Activated B cell treated with CpG ODN at 0.5 μM for 24 hours (primary cell): ENCODE results near the gene FAM53A. TPM values are rescaled to one million over a fixed set of nuclear protein-coding genes. Genes with fewer than 3 reads are reported as not detected.

Source experiments
- ATAC-seq: fragments of 200-7000 bp; cut with Tn5 transposase; one replicate; pipeline ENCODE4 v1.10.0; 2021; ENCODE audit warnings: low read depth, mild to moderate bottlenecking, moderate library complexity
- CTCF ChIA-PET: fragments of 350-600 bp; sonication (Branson Sonifier 250); formaldehyde crosslinking; loops from one replicate; lab custom pipeline; 2021; ENCODE audit warnings: antibody characterized with exemption; lab: Charles Lee
- POLR2A ChIA-PET: fragments of 350-600 bp; sonication (Branson Sonifier 250); formaldehyde crosslinking; loops from one replicate; lab custom pipeline; 2021; ENCODE audit warnings: antibody characterized with exemption; lab: Charles Lee
- DNase-seq: peaks from one replicate; pipeline ENCODE4 v3.0.0; 2022
- H3K27ac Mint-ChIP-seq: one replicate; pipeline ENCODE4 v1.8.0; 2020; ENCODE audit warnings: mixed read lengths
- H3K27me3 Mint-ChIP-seq: one replicate; pipeline ENCODE4 v1.8.0; 2021; ENCODE audit warnings: mixed read lengths
- H3K36me3 Mint-ChIP-seq: one replicate; pipeline ENCODE4 v1.8.0; 2021; ENCODE audit warnings: low read depth, mixed read lengths
- H3K4me1 Mint-ChIP-seq: one replicate; pipeline ENCODE4 v1.8.0; 2021; ENCODE audit warnings: mixed read lengths
- H3K4me3 Mint-ChIP-seq: one replicate; pipeline ENCODE4 v1.8.0; 2020; ENCODE audit warnings: mild to moderate bottlenecking, mixed read lengths
- H3K9me3 Mint-ChIP-seq: one replicate; pipeline ENCODE4 v1.8.0; 2020; ENCODE audit warnings: mixed read lengths
- CTCF ChIP-seq: fragments of 200-600 bp; IDR thresholded peaks from one replicate; pipeline ENCODE4 v1.8.0; 2022; ENCODE audit warnings: antibody characterized with exemption, mild to moderate bottlenecking
- intact Hi-C: fragments of 100-400 bp; cut with micrococcal nuclease; formaldehyde crosslinking; loops from one replicate; pipeline ENCODE4 v1.15.1; 2024
- total RNA-seq: library from RNA; stranded (reverse); gene quantifications from 2 replicates; pipeline ENCODE4 v1.2.3, GENCODE V29; 2022

FAM53A gene
- total RNA-seq, 1 donor from 2014 or later: 1.2 TPM

GRCh38 chr4:1600811-1601532, 83.1 kb downstream of the FAM53A start:
- intact Hi-C loops: no loop called here
- TF ChIP-seq CTCF: no peak
- Mint-ChIP-seq H3K27ac (no peak overlapping the region), H3K36me3 (no peaks in the 10 kb centered on the region), H3K4me1 (no peaks in the 10 kb centered on the region), H3K4me3 (no peak overlapping the region), H3K9me3 (peaks cover 2% of the 10 kb centered on the region), H3K27me3 (peaks cover 2% of the 10 kb centered on the region)
- DNase-seq (no peak), ATAC-seq (no peak)
- ChIA-PET CTCF (no interaction called here), POLR2A (no interaction called here)

DNA sequence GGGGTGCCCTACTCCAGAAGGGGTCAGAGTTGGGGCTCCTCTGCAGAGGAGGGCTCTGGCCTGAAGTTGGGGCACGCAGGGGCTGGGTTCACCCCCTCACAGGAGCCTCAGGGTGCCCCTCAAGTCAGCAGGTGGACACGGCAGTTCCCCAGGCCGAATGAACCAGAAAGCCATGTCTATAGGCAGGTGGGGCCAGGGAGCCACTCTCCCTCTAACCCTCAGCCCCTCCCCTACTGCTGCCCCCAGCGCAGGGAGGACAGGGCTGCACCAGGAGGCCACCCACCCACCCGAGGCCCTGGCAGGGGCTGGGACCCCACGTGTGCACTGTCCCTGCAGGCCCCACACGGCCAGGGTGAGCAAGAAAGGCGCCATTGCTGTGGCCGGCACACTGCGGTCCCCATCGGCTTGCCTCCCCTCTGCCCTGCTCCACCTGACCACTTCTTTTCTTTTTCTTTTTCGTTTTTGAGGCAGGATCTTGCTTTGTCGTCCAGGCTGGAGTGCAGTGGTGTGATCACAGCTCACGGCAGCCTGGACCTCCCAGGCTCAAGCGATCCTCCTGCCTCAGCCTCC, 83.8 kb downstream of the FAM53A start:
- Mint-ChIP-seq H3K4me3 (no peak overlapping the region), H3K9me3 (peaks cover 2% of the 10 kb centered on the region), H3K4me1 (no peaks in the 10 kb centered on the region), H3K27ac (no peak overlapping the region), H3K27me3 (peaks cover 2% of the 10 kb centered on the region), H3K36me3 (no peaks in the 10 kb centered on the region)
- ChIA-PET CTCF (no interaction called here), POLR2A (no interaction called here)
- DNase-seq: no peak
- intact Hi-C loops: no loop called here
- no peak for ATAC-seq
- no peak for TF ChIP-seq CTCF

GRCh38 chr4:1599491-1600210, 84.5 kb downstream of the FAM53A start:
- intact Hi-C loops: no loop called here
- no peak overlapping the region for H3K4me3 Mint-ChIP-seq
- no peak for TF ChIP-seq CTCF

DNA sequence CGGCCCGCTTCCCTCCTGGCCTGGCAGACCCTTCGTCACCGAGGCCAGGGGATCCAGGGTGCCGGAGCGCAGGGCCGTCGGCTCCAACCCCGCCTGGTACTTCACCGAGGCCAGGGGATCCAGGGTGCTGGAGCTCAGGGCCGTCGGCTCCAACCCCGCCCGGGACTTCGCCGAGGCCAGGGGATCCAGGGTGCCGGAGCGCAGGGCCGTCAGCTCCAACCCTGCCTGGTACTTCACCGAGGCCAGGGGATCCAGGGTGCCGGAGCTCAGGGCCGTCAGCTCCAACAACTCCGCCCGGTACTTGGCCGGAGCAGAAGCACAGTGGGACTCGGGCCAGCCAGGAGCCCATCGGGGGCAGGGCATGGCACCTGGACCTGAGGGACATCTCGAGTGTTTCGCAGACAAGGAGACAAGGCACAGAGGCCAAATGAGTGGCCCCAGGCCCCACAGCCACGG, 85.1 kb downstream of the FAM53A start:
- no peaks in the 10 kb centered on the region for H3K4me1 Mint-ChIP-seq
- H3K9me3 Mint-ChIP-seq: peaks cover 2% of the 10 kb centered on the region
- H3K27me3 Mint-ChIP-seq: peaks cover 2% of the 10 kb centered on the region
- CTCF ChIA-PET: no interaction called here
- H3K36me3 Mint-ChIP-seq: no peaks in the 10 kb centered on the region
- POLR2A ChIA-PET: no interaction called here
- ATAC-seq: no peak
- TF ChIP-seq CTCF: no peak
- DNase-seq: no peak
- H3K4me3 Mint-ChIP-seq: no peak overlapping the region
- intact Hi-C loops: no loop called here
- no peak overlapping the region for H3K27ac Mint-ChIP-seq

More at GRCh38 chr4:1599491-1600210, 84.5 kb downstream of the FAM53A start:
- DNase-seq (no peak), ATAC-seq (no peak)
- Mint-ChIP-seq H3K4me1 (no peaks in the 10 kb centered on the region), H3K27me3 (peaks cover 2% of the 10 kb centered on the region), H3K9me3 (peaks cover 2% of the 10 kb centered on the region), H3K36me3 (no peaks in the 10 kb centered on the region), H3K27ac (no peak overlapping the region)
- CTCF ChIA-PET: no interaction called here
- POLR2A ChIA-PET: no interaction called here
